B cell (primary cell): ENCODE measurements around the gene CAB39L. TPM values are rescaled to one million over a fixed set of nuclear protein-coding genes. Genes with fewer than 3 reads are reported as not detected.

ENCODE experiments used
- ATAC-seq: fragments of 200-7000 bp; cut with Tn5 transposase; one replicate; pipeline ENCODE4 v1.10.0; 2021; ENCODE audit warnings: low read depth, mild to moderate bottlenecking, moderate number of reproducible peaks, moderate library complexity
- CTCF ChIA-PET: fragments of 350-600 bp; sonication (Branson Sonifier 250); formaldehyde crosslinking; loops from one replicate; lab custom pipeline; 2021; ENCODE audit warnings: antibody characterized with exemption, inconsistent platforms; lab: Charles Lee
- POLR2A ChIA-PET: fragments of 350-600 bp; sonication (Branson Sonifier 250); formaldehyde crosslinking; loops from one replicate; lab custom pipeline; 2021; ENCODE audit warnings: antibody characterized with exemption; lab: Charles Lee
- DNase-seq: peaks from one replicate; pipeline ENCODE4 v3.0.0; 2013
- H2AFZ ChIP-seq: 2 replicates; pipeline ENCODE4 v1.6.1; 2012; ENCODE audit warnings: mild to moderate bottlenecking, low read depth, low read length; ENCODE audit not compliant: insufficient read depth, poor library complexity, severe bottlenecking
- H3K27ac ChIP-seq, 2 donors: 1 replicate in 1 of 2; 2 replicates in 1 of 2; pipeline ENCODE4 v1.5.1; 2012 to 2013; ENCODE audit warnings: low read length in 2 of 2, mild to moderate bottlenecking in 2 of 2, moderate library complexity in 1 of 2
- H3K27me3 ChIP-seq, 4 experiments: fragments of 200-600 bp in 1 of 4; sonication (generic) in 1 of 4; replicated peaks in 1 of 4; 1 replicate in 2 of 4; 2 replicates in 2 of 4; pipeline versions ENCODE4 v1.6.1 to v1.7.0; 2013 to 2016; ENCODE audit warnings: low read length in 3 of 4, mild to moderate bottlenecking in 2 of 4, mixed read lengths in 1 of 4, moderate library complexity in 1 of 4; ENCODE audit not compliant: insufficient read depth in 4 of 4, control insufficient read depth in 3 of 4; ENCODE audit errors: control extremely low read depth in 1 of 4
- H3K36me3 ChIP-seq, 2 experiments: replicated peaks in 1 of 2; 1 replicate in 1 of 2; 2 replicates in 1 of 2; pipeline versions ENCODE4 v1.6.1 to v1.7.1; 2013; ENCODE audit warnings: low read length in 1 of 2; ENCODE audit not compliant: insufficient read depth in 2 of 2, control insufficient read depth in 1 of 2; ENCODE audit errors: control extremely low read depth in 1 of 2, extremely low read depth in 1 of 2
- H3K4me1 ChIP-seq, 2 donors: fragments of 200-600 bp in 1 of 2; sonication (generic) in 1 of 2; 1 replicate in 1 of 2; 2 replicates in 1 of 2; pipeline versions ENCODE4 v1.5.1 to v1.6.1; 2013 to 2017; ENCODE audit warnings: low read length in 2 of 2; ENCODE audit not compliant: control insufficient read depth in 2 of 2, insufficient read depth in 2 of 2
- H3K4me2 ChIP-seq: replicated peaks from 2 replicates; pipeline ENCODE3; 2012; ENCODE audit warnings: mild to moderate bottlenecking, low read depth, low read length; ENCODE audit not compliant: poor library complexity, severe bottlenecking
- H3K4me3 ChIP-seq, 5 experiments: fragments of 200-600 bp in 1 of 5; sonication (generic) in 1 of 5; 1 replicate in 3 of 5; 2 replicates in 2 of 5; pipeline versions ENCODE4 v1.5.1 to v1.7.0; 2011 to 2016; ENCODE audit warnings: low read length in 4 of 5, mild to moderate bottlenecking in 4 of 5, low read depth in 2 of 5, control low read depth in 1 of 5, moderate library complexity in 1 of 5; ENCODE audit not compliant: insufficient read depth in 1 of 5; ENCODE audit errors: control extremely low read depth in 1 of 5, extremely low read depth in 1 of 5
- H3K79me2 ChIP-seq: fragments of 200-600 bp; sonication (generic); one replicate; pipeline ENCODE4 v1.6.0; 2016; ENCODE audit warnings: low read length; ENCODE audit not compliant: control insufficient read depth, insufficient read depth
- H3K9ac ChIP-seq: fragments of 200-600 bp; sonication (generic); 2 replicates; pipeline ENCODE4 v1.6.1; 2017; ENCODE audit warnings: mild to moderate bottlenecking, low read length, moderate library complexity
- H3K9me3 ChIP-seq, 3 donors: one replicate each; pipeline versions ENCODE4 v1.6.1 to v1.7.1; 2013; ENCODE audit warnings: low read length in 2 of 3; ENCODE audit not compliant: control insufficient read depth in 2 of 3, insufficient read depth in 1 of 3; ENCODE audit errors: control extremely low read depth in 1 of 3
- H4K20me1 ChIP-seq: 2 replicates; pipeline ENCODE4 v1.6.0; 2012; ENCODE audit warnings: mild to moderate bottlenecking, low read length; ENCODE audit not compliant: insufficient read depth, control insufficient read depth, poor library complexity, severe bottlenecking
- H3K27ac Mint-ChIP-seq: one replicate; pipeline ENCODE4 v1.8.0; 2021; ENCODE audit warnings: mixed read lengths
- H3K27me3 Mint-ChIP-seq: one replicate; pipeline ENCODE4 v1.8.0; 2021; ENCODE audit warnings: mixed read lengths
- H3K4me1 Mint-ChIP-seq: one replicate; pipeline ENCODE4 v1.8.0; 2021; ENCODE audit warnings: mixed read lengths
- H3K4me3 Mint-ChIP-seq: one replicate; pipeline ENCODE4 v1.8.0; 2021; ENCODE audit warnings: mixed read lengths
- H3K9me3 Mint-ChIP-seq: one replicate; pipeline ENCODE4 v1.8.0; 2022; ENCODE audit warnings: mixed read lengths; ENCODE audit not compliant: insufficient read depth
- EZH2 ChIP-seq: IDR thresholded peaks from 2 replicates; pipeline ENCODE4 v1.6.1; 2012; ENCODE audit warnings: borderline replicate concordance, low read depth, mild to moderate bottlenecking, moderate library complexity, low read length; ENCODE audit not compliant: insufficient read depth, poor library complexity, severe bottlenecking
- WGBS: methylation state at CpG from one replicate; pipeline ENCODE4 v1.1.5; 2013; ENCODE audit warnings: missing lambda C conversion rate; ENCODE audit not compliant: insufficient coverage; 5-methylcytosine and 5-hydroxymethylcytosine counted together
- intact Hi-C: fragments of 100-400 bp; cut with micrococcal nuclease; formaldehyde crosslinking; loops from one replicate; pipeline ENCODE4 v1.10.0; 2022
- polyA plus RNA-seq: library from polyadenylated mRNA; depleted of rRNA; stranded (reverse); fragments of >200 nt; gene quantifications from 2 replicates; pipeline ENCODE4 v1.2.3, GENCODE V29; 2012
- total RNA-seq, 2 donors: library from RNA; stranded (reverse); fragments of 120-200 nt in 1 of 2; gene quantifications; 1 replicate in 1 of 2; 2 replicates in 1 of 2; pipeline versions ENCODE4 v1.2.3 to v1.2.4, GENCODE V29; 2013 to 2022
- TF ChIP-seq, protein P1 (sequence below): fragments of 200-600 bp; IDR thresholded peaks from one replicate; pipeline ENCODE4 v1.8.0; 2022; ENCODE audit warnings: antibody characterized with exemption, mild to moderate bottlenecking

CAB39L gene
- total and polyA plus RNA-seq, 2 donors (not counting 1 experiment from before 2014, with no cell fraction given): 1.5 to 9.6 TPM

DNA sequence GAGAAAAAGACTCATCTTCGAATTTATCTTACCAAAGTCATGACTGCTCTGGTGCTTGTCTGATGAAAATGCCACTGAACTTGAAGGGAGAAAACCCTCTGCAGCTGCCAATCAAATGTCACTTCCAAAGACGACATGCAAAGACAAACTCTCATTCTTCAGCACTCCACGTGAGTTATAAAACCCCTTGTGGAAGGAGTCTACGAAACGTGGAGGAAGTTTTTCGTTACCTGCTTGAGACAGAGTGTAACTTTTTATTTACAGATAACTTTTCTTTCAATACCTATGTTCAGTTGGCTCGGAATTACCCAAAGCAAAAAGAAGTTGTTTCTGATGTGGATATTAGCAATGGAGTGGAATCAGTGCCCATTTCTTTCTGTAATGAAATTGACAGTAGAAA, 32.7 kb upstream of the CAB39L start:
- POLR2A ChIA-PET: no interaction called here
- Histone ChIP-seq H3K4me3 (no peak overlapping the region), H3K27me3 (no peaks in the 10 kb centered on the region), H3K27ac (no peak overlapping the region), H3K36me3 (peaks cover 0 to 90% of the 10 kb centered on the region in 2 experiments), H3K4me2 (no peak overlapping the region), H3K9me3 (no peaks in the 10 kb centered on the region), H4K20me1 (no peaks in the 10 kb centered on the region), H2AFZ (no peak overlapping the region), H3K4me1 (no peaks in the 10 kb centered on the region), H3K79me2 (no peaks in the 10 kb centered on the region), H3K9ac (no peak overlapping the region)
- no CpG with 5 or more reads among the region's 7 CpGs for WGBS
- CTCF ChIA-PET: no interaction called here
- Mint-ChIP-seq H3K4me3 (no peak overlapping the region), H3K9me3 (no peaks in the 10 kb centered on the region), H3K4me1 (no peaks in the 10 kb centered on the region), H3K27ac (no peak overlapping the region), H3K27me3 (no peaks in the 10 kb centered on the region)
- TF ChIP-seq EZH2: no peak
- TF ChIP-seq, protein P1, sequence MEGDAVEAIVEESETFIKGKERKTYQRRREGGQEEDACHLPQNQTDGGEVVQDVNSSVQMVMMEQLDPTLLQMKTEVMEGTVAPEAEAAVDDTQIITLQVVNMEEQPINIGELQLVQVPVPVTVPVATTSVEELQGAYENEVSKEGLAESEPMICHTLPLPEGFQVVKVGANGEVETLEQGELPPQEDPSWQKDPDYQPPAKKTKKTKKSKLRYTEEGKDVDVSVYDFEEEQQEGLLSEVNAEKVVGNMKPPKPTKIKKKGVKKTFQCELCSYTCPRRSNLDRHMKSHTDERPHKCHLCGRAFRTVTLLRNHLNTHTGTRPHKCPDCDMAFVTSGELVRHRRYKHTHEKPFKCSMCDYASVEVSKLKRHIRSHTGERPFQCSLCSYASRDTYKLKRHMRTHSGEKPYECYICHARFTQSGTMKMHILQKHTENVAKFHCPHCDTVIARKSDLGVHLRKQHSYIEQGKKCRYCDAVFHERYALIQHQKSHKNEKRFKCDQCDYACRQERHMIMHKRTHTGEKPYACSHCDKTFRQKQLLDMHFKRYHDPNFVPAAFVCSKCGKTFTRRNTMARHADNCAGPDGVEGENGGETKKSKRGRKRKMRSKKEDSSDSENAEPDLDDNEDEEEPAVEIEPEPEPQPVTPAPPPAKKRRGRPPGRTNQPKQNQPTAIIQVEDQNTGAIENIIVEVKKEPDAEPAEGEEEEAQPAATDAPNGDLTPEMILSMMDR: no peak
- ATAC-seq (no peak), DNase-seq (no peak)
- intact Hi-C loops: no loop called here

DNA sequence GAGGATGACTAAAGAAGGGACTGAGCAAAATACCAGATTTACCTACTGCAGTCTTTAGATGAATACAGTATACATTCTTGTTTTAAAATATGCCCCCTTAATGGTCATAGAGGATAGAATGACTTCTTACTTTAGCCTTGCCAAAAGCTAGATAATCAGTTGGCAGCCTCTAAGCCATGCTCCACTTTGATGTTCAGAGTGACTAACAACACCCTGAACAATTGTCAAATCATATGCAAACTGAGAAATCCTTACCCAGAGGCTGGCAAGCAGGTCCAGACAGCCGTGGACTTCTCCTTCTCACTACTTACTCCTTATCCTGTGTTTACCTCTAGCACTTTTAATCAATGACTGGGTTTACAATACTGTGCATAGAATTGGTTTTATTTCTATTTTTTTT, 28.3 kb upstream of the CAB39L start:
- Histone ChIP-seq H3K9ac (no peak overlapping the region), H3K4me1 (no peaks in the 10 kb centered on the region), H2AFZ (no peak overlapping the region), H3K27ac (no peak overlapping the region), H4K20me1 (no peaks in the 10 kb centered on the region), H3K36me3 (peaks cover 0 to 76% of the 10 kb centered on the region in 2 experiments), H3K9me3 (no peaks in the 10 kb centered on the region), H3K79me2 (no peaks in the 10 kb centered on the region), H3K4me2 (no peak overlapping the region), H3K4me3 (no peak overlapping the region), H3K27me3 (no peaks in the 10 kb centered on the region)
- Mint-ChIP-seq H3K27me3 (no peaks in the 10 kb centered on the region), H3K9me3 (no peaks in the 10 kb centered on the region), H3K4me1 (no peaks in the 10 kb centered on the region), H3K4me3 (no peak overlapping the region), H3K27ac (no peak overlapping the region)
- CTCF ChIA-PET: no interaction called here
- ATAC-seq: no peak
- no peak for DNase-seq
- no peak for TF ChIP-seq EZH2
- TF ChIP-seq, protein P1: no peak
- WGBS: no CpG with 5 or more reads among the region's 1 CpG
- POLR2A ChIA-PET: no interaction called here
- intact Hi-C loops: no loop called here
